Muscle of back (tissue), 11 donors: ENCODE data around the gene ARHGAP5. TPM values are rescaled to one million over a fixed set of nuclear protein-coding genes. Genes with fewer than 3 reads are reported as not detected.

Experiments used
- DNase-seq, 3 donors: peaks; one replicate each; pipeline versions ENCODE4 v3.0.0 to v3.0.0-alpha.2; 2013
- polyA plus RNA-seq, 10 donors: library from polyadenylated mRNA; unstranded; fragments of 120-200 nt; gene quantifications; one replicate each; pipeline ENCODE4 v1.2.1, GENCODE V29; 2013; ENCODE audit not compliant: insufficient read length in 10 of 10

The ARHGAP5 gene
- polyA plus RNA-seq, 10 donors = 39.6 to 51.0 (median 47.3) TPM

GRCh38 chr14:32166924-32167323 is 89.8 kb downstream of the ARHGAP5 start:
- DNase-seq = no peak

GRCh38 chr14:32167907-32168306 is 90.8 kb downstream of the ARHGAP5 start:
- DNase-seq = no peak

GRCh38 chr14:32169191-32169590 is 92.1 kb downstream of the ARHGAP5 start:
- DNase-seq = no peak

- DNase-seq = no peak
These were observed 94.4 kb downstream of the ARHGAP5 start for GRCh38 chr14:32171469-32171868.

- no peak for DNase-seq
These were observed 106.3 kb downstream of the ARHGAP5 start for GRCh38 chr14:32183151-32184058.

GRCh38 chr14:32185097-32185496 is 108.0 kb downstream of the ARHGAP5 start:
- DNase-seq = no peak

GRCh38 chr14:32186248-32186647 is 109.1 kb downstream of the ARHGAP5 start:
- DNase-seq = no peak

- DNase-seq = no peak
These were observed 112.7 kb downstream of the ARHGAP5 start for GRCh38 chr14:32189811-32190210.

- DNase-seq = peak in 1 of 3 donors; percentile 17
These were observed 113.6 kb downstream of the ARHGAP5 start for GRCh38 chr14:32190673-32191072.

- DNase-seq = no peak
These were observed 115.7 kb downstream of the ARHGAP5 start for GRCh38 chr14:32192712-32193373.

GRCh38 chr14:32193532-32193931 is 116.4 kb downstream of the ARHGAP5 start:
- DNase-seq = no peak

GRCh38 chr14:32195636-32196035 is 118.5 kb downstream of the ARHGAP5 start:
- no peak for DNase-seq

GRCh38 chr14:32197919-32198318 is 120.8 kb downstream of the ARHGAP5 start:
- no peak for DNase-seq

GRCh38 chr14:32200368-32201192 is 123.5 kb downstream of the ARHGAP5 start:
- DNase-seq = no peak

GRCh38 chr14:32201193-32201815 is 124.2 kb downstream of the ARHGAP5 start:
- DNase-seq = peak; percentile 68 to 94 (median 82)

GRCh38 chr14:32201816-32202490 is 124.8 kb downstream of the ARHGAP5 start, which contains the start of gene RNU6-7:
Gene RNU6-7, plus strand, starts transcription at chr14:32202045.
- DNase-seq = peak; percentile 43 to 85 (median 65)

GRCh38 chr14:32202491-32202997 is 125.4 kb downstream of the ARHGAP5 start:
- peak; percentile 27 to 73 (median 33) for DNase-seq

- peak; percentile 86 to 95 (median 88) for DNase-seq
These were observed 126.1 kb downstream of the ARHGAP5 start, which contains the start of gene RNU6-8 for GRCh38 chr14:32202998-32203882. Gene RNU6-8, minus strand, starts transcription at chr14:32203269.

GRCh38 chr14:32203928-32204357 is 126.8 kb downstream of the ARHGAP5 start:
- DNase-seq = peak; percentile 12 to 64 (median 17)
